NCI-H2107 (cell line): ENCODE data around the gene ENDOD1.

ENCODE experiments used
- DNase-seq: peaks from one replicate; lab custom pipeline; 2025; lab: John Stamatoyannopoulos, UW

The ENDOD1 gene

DNA sequence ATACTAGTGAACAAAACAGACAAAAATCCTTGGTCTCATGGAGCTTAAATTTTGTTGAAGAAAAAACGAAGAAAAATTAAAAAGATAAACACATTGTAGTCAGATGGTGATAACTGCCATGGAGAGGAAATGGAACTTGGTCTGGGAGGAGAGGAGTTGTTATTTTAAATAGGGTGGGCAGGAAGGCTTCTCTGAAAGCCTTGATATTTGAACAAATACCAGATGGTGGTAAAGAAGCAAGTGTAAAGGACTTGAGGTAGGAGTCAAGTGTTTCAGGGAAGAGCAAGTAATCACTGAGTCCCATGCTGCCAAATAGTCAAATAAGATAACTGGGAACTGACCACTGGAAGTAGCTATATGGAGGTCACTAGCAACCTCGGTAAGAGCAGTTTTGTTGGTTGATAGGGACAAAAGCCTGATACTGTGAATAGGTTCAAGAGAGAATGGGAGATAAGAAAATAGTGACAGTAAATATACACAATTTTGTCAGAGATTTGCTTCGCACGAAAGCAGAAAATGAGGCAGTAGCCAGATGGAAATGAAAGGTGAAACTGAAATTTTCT, 86.3 kb downstream of the ENDOD1 start:
- no peak for DNase-seq
